ENCODE measurements around the gene CAPN10.
"Not testable (repeated sequence)": the region's sequence is repeated elsewhere in the genome, so short reads cannot be mapped to it uniquely, and the experiment has no call there.

The CAPN10 gene, protein sequence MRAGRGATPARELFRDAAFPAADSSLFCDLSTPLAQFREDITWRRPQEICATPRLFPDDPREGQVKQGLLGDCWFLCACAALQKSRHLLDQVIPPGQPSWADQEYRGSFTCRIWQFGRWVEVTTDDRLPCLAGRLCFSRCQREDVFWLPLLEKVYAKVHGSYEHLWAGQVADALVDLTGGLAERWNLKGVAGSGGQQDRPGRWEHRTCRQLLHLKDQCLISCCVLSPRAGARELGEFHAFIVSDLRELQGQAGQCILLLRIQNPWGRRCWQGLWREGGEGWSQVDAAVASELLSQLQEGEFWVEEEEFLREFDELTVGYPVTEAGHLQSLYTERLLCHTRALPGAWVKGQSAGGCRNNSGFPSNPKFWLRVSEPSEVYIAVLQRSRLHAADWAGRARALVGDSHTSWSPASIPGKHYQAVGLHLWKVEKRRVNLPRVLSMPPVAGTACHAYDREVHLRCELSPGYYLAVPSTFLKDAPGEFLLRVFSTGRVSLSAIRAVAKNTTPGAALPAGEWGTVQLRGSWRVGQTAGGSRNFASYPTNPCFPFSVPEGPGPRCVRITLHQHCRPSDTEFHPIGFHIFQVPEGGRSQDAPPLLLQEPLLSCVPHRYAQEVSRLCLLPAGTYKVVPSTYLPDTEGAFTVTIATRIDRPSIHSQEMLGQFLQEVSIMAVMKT

DNA sequence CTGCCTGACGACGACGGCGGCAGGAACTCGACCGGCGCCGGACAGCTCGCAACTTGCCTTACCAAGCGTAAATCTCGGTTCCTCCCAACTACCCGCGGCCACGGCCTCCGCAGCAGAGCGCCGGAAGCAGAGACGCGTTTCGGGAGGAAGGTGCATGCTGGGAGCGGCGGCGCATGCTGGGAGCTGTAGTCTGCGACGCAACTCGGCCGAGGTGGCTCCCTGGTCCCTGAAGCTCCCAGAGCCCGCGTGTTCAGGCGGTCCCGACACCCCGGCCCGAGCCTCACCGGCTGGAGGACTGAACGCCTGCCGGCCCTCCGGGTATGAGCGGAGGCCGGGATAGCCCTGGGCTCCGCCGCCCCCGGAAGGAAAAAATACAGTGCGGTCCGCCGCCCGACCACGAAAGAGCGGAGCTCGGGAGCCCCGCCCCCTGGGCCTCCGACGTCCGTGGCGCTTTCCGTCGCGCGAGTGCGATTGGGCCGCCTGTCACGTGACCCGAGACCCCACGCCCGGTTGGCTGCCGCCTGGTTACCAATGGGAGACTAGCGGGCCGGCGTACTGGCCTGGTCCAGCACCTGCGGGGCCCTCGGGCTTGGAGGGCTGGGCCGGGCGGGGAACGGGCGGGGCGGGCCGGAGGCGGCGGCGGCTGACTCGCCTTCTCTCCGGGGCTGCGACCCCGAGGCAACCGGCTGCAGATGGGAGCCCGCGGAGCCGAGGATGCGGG, at the start of gene CAPN10:
TSS of gene CAPN10 (plus strand) at position 537 of the 721 bp plus-strand sequence. CDS start at position 715, 178 bp downstream.
- DNase-seq (ENCODE audit: low spot score) = peak; percentile 98

DNA sequence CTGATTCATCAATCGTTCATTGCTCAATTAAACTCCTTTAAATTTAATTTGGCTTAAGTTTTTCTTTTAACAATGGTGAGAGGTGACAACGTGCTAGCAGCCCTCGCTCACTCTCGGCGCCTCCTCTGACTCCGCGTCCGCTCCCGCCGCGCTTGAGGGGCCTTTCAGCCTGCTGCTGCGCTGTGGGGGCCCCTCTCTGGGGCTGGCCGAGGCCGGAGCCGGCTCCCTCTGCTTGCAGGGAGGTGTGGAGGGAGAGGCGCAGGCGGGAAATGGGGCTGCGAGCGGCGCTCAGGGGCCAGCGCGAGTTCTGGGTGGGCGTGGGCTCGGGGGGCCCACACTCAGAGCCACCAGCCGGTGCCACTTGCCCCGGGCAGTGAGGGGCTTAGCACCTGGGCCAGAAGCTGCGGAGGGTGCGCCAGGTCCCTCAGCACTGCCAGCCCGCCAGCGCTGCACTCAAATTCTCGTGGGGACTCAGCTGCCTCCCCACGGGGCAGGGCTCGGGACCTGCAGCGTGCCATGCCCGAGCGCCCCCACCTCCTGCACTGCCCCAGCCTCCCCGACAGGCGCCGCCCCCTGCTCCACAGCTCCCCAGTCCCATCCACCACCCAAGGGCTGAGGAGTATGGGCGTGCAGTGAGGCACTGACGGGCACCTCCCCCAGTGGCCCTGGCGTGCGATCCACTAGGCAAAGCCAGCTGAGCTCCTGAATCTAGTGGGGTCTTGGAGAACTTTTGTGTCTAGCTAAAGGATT, 48.3 kb upstream of the CAPN10 start:
- DNase-seq (ENCODE audit: low spot score) = no peak

DNA sequence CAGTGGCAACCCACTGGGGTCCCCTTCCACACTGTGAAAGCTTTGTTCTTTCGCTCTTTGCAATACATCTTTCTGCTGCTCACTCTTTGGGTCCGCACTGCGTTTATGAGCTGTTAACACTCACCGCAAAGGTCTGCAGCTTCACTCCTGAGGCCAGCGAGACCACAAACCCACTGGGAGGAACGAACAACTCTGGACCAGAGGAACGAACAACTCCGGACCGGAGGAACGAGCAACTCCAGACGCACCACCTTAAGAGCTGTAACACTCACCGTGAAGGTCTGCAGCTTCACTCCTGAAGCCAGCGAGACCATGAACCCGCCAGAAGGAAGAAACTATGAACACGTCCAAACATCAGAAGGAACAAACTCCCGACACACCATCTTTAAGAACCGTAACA, 47.4 kb upstream of the CAPN10 start:
- DNase-seq (ENCODE audit: low spot score) = not testable (repeated sequence)

DNA sequence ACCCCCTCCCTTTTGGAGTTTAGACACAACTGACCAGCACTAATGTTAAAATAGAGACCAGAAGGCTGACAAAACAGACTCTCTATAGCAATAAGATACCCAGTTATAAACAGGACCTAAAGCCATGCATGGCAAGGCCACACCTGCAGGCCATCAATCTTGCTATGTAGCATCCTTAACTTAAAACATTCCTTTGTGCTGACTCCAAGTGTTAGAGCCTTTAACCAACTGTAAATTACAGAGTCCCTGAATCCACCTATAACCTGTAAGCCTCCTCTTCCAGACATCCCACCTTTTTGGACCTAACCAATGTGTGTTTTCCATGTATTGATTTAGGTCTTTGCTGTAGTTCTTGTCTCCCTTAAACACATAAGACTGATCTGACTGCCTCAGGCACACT, 46.6 kb upstream of the CAPN10 start:
- no peak for DNase-seq (ENCODE audit: low spot score)

DNA sequence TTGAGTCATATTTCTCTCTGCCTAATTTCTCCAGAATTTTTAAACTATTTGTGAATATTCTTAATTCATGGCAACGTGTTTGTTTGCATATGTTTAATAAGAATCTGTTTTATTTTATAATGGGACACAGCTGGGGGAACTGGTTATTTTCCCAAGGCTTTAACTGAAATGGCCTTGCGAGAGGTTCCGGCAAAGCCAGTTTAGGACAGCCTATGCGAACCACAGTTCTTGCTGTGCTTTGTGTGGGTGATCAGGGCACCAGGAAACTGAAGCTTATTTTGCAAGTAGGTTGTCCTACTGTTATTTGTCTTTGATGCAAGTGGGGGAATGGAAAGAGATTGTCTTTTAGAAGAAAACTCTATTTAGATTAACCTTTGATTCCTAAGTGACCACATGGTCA, 35.2 kb upstream of the CAPN10 start:
- DNase-seq (ENCODE audit: low spot score) = no peak

DNA sequence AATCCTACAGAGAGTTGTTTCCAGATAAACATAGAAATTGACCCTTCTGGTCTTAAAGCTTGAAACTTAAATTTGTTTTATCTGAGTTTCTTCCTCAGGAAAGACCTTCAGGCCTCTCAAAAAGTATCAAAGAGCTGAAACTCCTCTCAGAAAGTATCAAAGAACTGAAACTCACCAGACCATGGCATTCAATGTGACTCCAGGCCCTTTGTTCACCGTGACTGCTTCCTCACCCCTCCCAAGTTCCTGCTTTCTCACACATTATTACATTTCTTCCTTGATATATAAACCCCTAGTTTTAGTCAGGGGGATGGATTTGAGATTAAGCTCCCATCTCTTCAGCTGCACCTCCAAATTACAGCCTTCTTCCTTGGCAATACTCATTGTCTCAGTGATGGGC, 34.7 kb upstream of the CAPN10 start:
- no peak for DNase-seq (ENCODE audit: low spot score)

DNA sequence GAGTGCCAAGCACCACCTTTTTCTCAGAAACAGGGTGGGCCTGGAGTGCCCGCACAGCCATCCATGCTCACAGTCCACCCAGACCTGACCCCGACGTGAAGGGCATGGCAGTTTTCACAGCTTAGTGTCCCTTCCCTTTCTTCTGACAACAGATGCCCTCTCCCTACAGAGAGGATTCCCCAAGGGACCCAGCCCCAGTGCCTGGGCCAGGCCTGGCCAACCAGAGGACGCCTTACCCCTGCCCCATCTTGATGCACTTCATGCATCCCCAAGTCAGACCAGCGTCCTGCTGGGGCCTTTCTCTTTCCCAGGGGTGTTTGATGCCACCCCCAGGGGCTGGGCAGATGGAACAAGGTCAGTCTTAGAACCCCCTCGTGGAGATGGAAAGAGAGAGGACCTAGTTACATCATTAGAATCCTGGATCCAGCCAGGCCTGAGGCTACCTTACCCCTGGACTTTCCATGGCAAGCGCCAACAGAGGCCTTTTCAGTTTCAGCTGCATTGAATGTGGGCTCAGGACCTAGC, 32.5 kb upstream of the CAPN10 start:
- no peak for DNase-seq (ENCODE audit: low spot score)

DNA sequence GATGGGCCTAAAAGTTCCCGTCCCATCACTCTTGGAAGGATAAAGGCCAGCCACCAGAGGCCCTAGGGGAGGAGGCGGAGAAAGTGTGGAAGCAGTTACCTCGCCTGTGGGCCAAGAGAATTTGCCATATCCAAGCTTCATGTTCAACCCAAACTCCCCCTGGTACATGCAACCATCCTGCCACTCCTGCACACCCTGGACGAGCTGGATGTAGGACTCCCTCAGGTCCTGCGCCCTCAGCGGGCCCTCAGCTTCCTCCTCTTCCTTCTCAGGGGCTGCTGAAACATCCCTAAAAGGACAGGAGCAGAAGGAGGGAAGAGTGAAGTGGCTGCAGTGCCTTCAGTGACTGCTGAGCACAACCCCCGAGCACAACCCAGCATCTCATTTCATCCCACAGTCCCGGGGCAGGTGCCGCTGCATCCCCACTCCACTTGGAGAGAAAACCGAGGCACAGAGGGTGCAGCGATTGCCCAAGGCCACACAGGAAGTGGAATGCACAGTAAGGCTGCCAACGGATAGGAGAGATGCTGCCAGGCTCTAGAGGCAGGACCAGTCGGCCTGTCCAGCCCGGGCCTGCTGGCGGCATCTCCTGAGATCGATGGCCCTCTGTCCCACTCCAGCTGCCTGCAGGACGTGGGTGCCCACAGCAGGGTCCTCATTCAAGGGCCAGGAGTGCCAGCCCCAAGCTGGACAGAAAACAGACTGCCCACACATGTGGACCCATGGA, 31.6 kb upstream of the CAPN10 start:
- no peak for DNase-seq (ENCODE audit: low spot score)

DNA sequence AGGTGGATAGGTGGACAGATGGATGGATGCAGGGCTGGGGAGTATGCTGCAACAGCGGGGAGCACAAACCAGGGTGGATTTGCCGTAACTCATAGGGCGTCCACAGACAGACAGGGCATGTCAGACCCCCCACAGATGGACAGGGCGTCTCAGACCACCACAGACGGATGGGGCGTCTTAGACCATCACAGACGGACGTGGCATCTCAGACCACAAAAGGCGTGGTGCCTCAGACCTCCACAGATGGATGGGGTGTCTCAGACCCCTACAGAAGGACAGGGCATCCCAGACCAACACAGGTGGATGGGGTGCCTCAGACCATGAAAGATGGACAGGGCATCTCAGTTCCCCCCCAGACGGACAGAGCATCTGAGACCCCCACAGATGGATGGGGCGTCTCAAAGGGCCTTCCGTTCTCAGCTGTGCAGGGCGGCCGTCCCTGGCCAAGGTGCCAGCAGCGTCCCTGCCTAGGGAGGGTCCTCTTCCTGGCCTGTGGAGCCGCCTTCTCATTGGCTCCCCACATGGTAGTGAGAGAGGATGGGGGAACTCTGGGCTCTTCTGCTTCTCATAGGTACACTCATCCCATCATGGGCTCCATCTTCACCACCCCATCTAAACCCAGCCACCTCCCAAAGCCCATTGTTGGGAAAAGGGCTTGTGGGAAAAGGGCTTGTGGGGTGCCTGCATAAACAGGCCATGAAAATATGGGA, 30.8 kb upstream of the CAPN10 start:
- DNase-seq (ENCODE audit: low spot score) = no peak

DNA sequence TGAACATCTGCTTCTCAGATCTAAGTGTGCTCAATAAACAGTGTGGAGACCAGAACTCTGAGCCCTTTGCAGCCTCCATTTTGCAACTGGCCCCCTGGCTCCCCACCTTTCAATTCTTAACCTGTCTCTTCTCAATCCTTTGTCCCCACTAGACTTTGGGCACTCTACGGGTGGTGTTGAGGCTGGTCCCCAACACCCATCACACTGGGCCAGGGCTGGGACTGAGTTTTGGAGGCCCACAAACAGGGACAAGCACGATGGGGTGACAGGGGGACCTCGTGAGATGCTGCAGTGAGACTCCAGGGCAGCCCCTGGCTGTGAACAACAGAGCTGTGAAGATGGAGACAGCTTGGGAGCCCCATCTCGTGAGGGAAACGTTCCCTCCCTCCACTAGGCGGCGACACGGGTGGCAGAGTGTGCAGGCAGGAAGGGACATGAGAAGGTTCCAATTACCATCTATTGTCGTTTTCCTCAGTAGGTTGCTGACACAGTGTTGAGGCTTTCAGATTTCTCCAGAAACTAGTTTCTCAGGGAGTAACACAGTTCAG, 29.9 kb upstream of the CAPN10 start:
- peak; percentile 77 for DNase-seq (ENCODE audit: low spot score)

DNA sequence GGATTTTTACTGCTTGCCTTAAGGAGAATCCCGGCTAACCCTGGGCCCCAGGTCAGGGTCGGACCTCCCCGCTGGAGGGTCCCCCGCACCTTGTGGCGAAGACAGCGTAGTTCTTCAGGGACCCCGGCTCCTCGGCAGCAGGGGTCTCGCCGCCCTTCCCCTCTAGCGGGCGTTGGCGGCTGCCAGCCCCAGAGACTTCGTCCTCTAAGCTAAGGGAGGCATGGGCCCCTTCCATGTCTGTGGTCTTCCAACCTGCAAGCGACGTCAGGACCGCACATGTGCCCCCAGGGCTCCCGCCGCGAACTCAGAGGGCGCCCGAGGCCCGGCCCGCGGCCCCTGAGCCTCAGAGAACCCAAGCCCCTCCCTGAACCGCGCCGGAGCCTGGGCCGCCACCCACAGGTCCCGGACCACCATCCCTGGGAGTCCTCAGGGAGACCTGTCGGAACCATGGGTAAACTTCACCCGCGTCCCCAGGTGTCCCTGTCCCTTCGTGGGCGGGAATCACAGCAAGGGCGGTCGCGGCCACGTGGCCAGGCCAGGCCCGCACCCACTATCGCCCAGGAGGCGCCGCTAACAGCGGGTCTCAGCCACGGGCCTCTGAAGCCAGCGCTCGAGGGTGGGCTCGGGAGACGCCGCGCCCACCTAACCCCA, 29.3 kb upstream of the CAPN10 start:
- DNase-seq (ENCODE audit: low spot score) = no peak

DNA sequence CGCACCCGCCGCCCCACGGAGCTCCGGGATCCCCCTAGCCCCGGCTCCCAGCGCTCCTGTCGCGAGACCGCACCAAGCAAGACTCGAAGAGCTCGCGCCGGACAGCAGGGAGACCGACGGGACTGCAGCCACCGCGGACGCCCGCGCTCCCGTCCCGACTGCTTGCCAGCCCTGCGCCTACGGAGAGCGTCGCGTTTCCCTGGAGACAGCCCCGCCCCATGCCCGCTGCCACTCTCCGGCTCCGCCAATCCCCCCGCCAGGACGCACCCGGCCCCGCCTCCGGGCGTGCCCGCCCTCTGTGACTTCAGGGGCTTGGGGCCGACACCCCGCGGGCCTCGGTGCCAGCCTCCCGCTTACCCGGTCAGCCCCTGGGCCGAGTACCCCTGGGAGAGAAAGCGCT, 28.7 kb upstream of the CAPN10 start, which contains the start of gene ANKMY1:
TSS of gene ANKMY1 (minus strand) at position 181 of the 400 bp plus-strand sequence. CDS start 653 bp downstream, outside the sequence.
- DNase-seq (ENCODE audit: low spot score) = peak; percentile 97

DNA sequence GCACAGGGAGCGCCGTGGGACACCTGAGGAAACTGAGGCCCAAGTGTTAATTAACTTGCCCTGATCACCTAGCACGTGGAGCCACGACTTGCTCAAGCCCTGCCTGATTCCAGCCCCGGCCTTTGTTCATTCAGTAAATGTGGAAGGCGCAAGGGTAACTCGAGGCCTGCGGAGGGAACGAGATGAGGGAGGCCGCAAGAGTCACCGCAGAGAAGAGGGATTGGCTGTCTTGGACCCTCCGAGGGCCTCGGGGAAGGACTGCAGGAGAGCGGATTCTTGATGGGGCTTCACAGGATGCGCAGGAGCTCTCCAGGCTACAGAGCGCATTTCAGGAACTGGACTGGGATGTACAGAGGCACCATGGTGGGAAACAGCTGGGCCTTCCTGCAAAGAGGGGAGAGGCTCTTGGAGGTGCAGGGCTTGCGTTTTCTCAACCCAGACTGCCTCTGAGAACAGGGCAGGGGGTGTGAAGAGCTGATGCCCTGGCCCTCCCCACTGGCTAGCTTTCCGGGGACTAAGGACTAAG, 28.2 kb upstream of the CAPN10 start:
- DNase-seq (ENCODE audit: low spot score) = no peak

DNA sequence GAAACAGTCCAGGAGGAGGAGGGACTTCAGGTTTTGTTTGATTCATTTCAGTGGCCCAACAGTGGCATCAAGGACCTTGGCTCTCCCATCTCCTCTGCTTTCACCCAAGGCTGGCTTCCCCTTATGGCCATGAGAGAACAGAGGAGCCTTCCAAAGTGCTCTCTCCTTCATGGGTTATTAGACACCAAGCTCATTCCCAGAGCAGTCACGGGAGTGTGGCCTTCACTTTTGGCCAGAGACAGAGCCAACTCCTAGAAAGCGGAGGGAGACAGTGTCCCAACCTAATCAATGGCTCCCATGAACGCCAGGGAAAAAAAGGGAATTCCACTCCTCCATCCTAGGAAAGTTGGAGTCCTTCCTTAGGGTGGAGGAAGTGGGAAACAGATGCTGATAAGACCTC, 27.2 kb upstream of the CAPN10 start:
- DNase-seq (ENCODE audit: low spot score) = no peak

DNA sequence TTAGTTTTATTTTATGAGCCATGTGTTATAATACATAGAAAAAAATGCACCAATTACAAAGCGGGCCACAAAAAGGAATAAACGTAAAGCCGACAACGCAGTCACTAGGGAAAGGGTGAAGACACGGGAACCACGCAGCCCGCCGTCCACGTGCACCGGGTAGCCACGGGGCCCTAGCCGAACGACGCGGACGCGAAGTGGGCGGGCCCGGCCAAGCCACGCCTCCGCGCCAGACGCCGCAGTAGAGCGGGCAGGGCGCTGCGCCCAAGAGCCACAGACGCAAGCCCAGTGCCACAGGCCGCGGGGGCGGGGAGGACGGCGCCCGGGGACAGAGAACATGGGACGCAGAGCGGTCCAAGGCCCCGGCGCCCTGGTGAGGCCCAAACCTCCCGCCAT, 26.5 kb upstream of the CAPN10 start, which contains the start of gene DUSP28:
TSS of gene DUSP28 (plus strand) at position 274 of the 396 bp plus-strand sequence. CDS start 328 bp downstream, outside the sequence.
- DNase-seq (ENCODE audit: low spot score) = peak; percentile 88

DNA sequence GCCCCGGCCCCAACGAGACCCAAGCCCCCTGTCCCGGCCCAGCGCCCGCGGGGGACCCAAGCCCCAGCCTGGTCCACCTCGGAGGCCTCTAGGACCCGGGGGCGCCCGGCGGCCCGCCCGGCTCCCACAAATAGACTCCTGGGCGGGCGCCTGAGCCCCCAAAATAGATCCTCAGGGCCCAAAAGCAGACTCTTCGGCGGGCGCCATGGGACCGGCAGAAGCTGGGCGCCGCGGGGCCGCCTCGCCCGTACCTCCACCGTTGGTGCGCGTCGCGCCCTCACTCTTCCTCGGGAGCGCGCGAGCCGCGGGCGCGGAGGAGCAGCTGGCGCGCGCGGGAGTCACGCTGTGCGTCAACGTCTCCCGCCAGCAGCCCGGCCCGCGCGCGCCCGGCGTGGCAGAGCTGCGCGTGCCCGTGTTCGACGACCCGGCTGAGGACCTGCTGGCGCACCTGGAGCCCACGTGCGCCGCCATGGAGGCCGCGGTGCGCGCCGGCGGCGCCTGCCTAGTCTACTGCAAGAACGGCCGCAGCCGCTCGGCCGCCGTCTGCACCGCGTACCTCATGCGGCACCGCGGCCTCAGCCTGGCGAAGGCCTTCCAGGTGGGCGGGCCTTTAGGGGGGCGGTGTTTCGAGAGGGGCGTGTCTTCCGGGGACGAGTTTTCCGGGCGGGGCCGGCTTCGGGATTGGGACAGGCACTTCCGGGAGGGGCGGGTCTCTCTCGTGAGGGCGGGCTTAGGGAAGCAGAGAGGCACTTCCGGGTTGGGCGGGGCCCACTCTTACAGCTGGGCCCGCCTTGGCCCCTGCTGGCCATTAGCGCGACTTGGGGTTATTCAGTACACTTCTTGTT, 25.8 kb upstream of the CAPN10 start:
- peak; percentile 88 for DNase-seq (ENCODE audit: low spot score)

DNA sequence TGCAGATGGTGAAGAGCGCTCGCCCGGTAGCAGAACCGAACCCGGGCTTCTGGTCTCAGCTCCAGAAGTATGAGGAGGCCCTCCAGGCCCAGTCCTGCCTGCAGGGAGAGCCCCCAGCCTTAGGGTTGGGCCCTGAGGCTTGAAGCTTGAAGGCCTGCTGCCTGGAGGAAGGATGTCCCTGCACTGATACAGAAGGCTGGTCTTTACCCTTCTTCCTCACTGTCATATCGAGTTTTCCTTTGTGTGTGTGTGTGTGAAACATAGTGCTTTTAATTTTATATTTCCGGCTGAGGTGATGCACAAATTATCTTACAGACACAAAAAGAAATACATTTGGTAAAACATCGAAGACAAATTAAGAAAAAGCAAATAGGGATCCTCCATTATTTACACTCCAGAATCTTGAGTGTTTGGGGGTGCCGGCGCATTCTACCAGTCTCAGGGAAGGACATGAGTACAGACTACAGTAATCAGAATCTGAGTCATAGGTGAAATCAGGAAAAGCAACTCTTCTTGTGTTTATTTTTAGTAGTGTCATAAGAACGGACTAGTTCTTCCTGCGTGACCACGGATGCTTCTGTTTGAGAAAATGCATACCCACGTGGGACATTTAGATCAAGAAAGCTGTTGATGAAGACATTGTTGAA, 25.1 kb upstream of the CAPN10 start:
- no peak for DNase-seq (ENCODE audit: low spot score)

DNA sequence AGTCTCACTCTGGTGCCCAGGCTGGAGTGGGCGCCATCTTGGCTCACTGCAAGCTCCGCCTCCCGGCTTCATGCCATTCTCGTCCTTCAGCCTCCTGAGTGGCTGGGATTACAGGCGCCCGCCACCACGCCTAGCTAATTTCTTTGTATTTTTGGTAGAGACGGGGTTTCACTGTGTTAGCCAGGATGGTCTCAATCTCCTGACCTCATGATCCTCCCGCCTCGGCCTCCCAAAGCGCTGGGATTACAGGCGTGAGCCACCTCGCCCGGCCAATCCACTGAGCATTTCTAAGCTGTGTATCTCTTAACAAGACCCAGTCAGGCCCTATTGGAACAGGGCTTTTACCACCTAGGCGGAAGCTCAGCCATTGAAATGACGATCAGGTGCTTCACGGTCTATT, 23.3 kb upstream of the CAPN10 start:
- not testable (repeated sequence) for DNase-seq (ENCODE audit: low spot score)

Data from iPS-NIHi11 (cell line).